ENCODE results near the gene FAM170B.

Gene FAM170B

GRCh38 chr10:49164559-49165188 is 30.9 kb upstream of the FAM170B start:
- Histone ChIP-seq H3K79me2 (ENCODE audit: insufficient read depth, low read length) (no peaks in the 10 kb centered on the region), H3K9ac (ENCODE audit: low read length) (no peak overlapping the region), H3F3A (ENCODE audit: insufficient read depth, low read length) (no peaks in the 10 kb centered on the region), H3K4me1 (ENCODE audit: insufficient read depth, low read length, severe bottlenecking) (peaks cover 5% of the 10 kb centered on the region), H3K27me3 (ENCODE audit: insufficient read depth, low read length) (no peaks in the 10 kb centered on the region), H2AFZ (ENCODE audit: low read length) (peak overlapping the region; percentile 81; the same call in 1 of the 2 replicates), H3K4me3 (ENCODE audit: low read depth, low read length, poor library complexity, severe bottlenecking) (no peak overlapping the region), H3K9me3 (ENCODE audit: low read length) (no peaks in the 10 kb centered on the region), H3K27ac (ENCODE audit: low read depth, low read length, poor library complexity, severe bottlenecking) (no peak overlapping the region), H4K20me1 (ENCODE audit: insufficient read depth, low read length) (no peaks in the 10 kb centered on the region), H3K36me3 (ENCODE audit: insufficient read depth, low read length) (no peaks in the 10 kb centered on the region), H3K4me2 (ENCODE audit: low read length) (no peak overlapping the region), H3K9me2 (ENCODE audit: low read depth, low read length) (no peaks in the 10 kb centered on the region)
- no peak for TF ChIP-seq EZH2 (IDR thresholded peaks at IDR 0.05; ENCODE audit: borderline replicate concordance, low read length)
- peak; percentile 89 for TF ChIP-seq CTCF (IDR thresholded peaks at IDR 0.05; ENCODE audit: low read length)

GRCh38 chr10:49163741-49164140 is 29.9 kb upstream of the FAM170B start:
- Histone ChIP-seq H3K36me3 (ENCODE audit: insufficient read depth, low read length) (no peaks in the 10 kb centered on the region), H3F3A (ENCODE audit: insufficient read depth, low read length) (no peaks in the 10 kb centered on the region), H3K9me3 (ENCODE audit: low read length) (no peaks in the 10 kb centered on the region), H3K9me2 (ENCODE audit: low read depth, low read length) (no peaks in the 10 kb centered on the region), H3K4me3 (ENCODE audit: low read depth, low read length, poor library complexity, severe bottlenecking) (no peak overlapping the region), H3K27me3 (ENCODE audit: insufficient read depth, low read length) (no peaks in the 10 kb centered on the region), H3K27ac (ENCODE audit: low read depth, low read length, poor library complexity, severe bottlenecking) (no peak overlapping the region), H3K4me1 (ENCODE audit: insufficient read depth, low read length, severe bottlenecking) (peaks cover 5% of the 10 kb centered on the region), H3K9ac (ENCODE audit: low read length) (no peak overlapping the region), H3K79me2 (ENCODE audit: insufficient read depth, low read length) (no peaks in the 10 kb centered on the region), H2AFZ (ENCODE audit: low read length) (no peak overlapping the region), H4K20me1 (ENCODE audit: insufficient read depth, low read length) (no peaks in the 10 kb centered on the region), H3K4me2 (ENCODE audit: low read length) (no peak overlapping the region)
- TF ChIP-seq EZH2 (IDR thresholded peaks at IDR 0.05; ENCODE audit: borderline replicate concordance, low read length): no peak
- TF ChIP-seq CTCF (IDR thresholded peaks at IDR 0.05; ENCODE audit: low read length): no peak

GRCh38 chr10:49162761-49163310 is 29.0 kb upstream of the FAM170B start:
- Histone ChIP-seq H3K4me1 (ENCODE audit: insufficient read depth, low read length, severe bottlenecking) (peaks cover 5% of the 10 kb centered on the region), H3K9ac (ENCODE audit: low read length) (no peak overlapping the region), H3K4me3 (ENCODE audit: low read depth, low read length, poor library complexity, severe bottlenecking) (no peak overlapping the region), H3K9me3 (ENCODE audit: low read length) (no peaks in the 10 kb centered on the region), H3K27ac (ENCODE audit: low read depth, low read length, poor library complexity, severe bottlenecking) (no peak overlapping the region), H3K9me2 (ENCODE audit: low read depth, low read length) (no peaks in the 10 kb centered on the region), H4K20me1 (ENCODE audit: insufficient read depth, low read length) (no peaks in the 10 kb centered on the region), H3K36me3 (ENCODE audit: insufficient read depth, low read length) (no peaks in the 10 kb centered on the region), H3F3A (ENCODE audit: insufficient read depth, low read length) (no peaks in the 10 kb centered on the region), H2AFZ (ENCODE audit: low read length) (no peak overlapping the region), H3K79me2 (ENCODE audit: insufficient read depth, low read length) (no peaks in the 10 kb centered on the region), H3K27me3 (ENCODE audit: insufficient read depth, low read length) (no peaks in the 10 kb centered on the region), H3K4me2 (ENCODE audit: low read length) (no peak overlapping the region)
- TF ChIP-seq EZH2 (IDR thresholded peaks at IDR 0.05; ENCODE audit: borderline replicate concordance, low read length): no peak
- TF ChIP-seq CTCF (IDR thresholded peaks at IDR 0.05; ENCODE audit: low read length): no peak

All from OCI-LY1 (cell line).